ENCODE measurements around the gene NAA50.

The NAA50 gene

GRCh38 chr3:113771993-113772392 is 25.9 kb upstream of the NAA50 start:
- H3K9me3 ChIP-seq (ENCODE audit: low read length), result no peaks in the 10 kb centered on the region
- no peaks in the 10 kb centered on the region for H3K9me2 ChIP-seq (ENCODE audit: low read depth, low read length)
- no peaks in the 10 kb centered on the region for H3K27me3 ChIP-seq (ENCODE audit: insufficient read depth, low read length)
- H3K9ac ChIP-seq (ENCODE audit: low read length), result no peak overlapping the region
- no peaks in the 10 kb centered on the region for H3K36me3 ChIP-seq (ENCODE audit: insufficient read depth, low read length)
- 0 out of 2 replicates have a peak, but pooled peaks cover 4% of the 10 kb centered on the region for H3K79me2 ChIP-seq (ENCODE audit: insufficient read depth, low read length)
- no peak overlapping the region for H3K27ac ChIP-seq (ENCODE audit: low read depth, low read length, poor library complexity, severe bottlenecking)
- TF ChIP-seq, protein P1, sequence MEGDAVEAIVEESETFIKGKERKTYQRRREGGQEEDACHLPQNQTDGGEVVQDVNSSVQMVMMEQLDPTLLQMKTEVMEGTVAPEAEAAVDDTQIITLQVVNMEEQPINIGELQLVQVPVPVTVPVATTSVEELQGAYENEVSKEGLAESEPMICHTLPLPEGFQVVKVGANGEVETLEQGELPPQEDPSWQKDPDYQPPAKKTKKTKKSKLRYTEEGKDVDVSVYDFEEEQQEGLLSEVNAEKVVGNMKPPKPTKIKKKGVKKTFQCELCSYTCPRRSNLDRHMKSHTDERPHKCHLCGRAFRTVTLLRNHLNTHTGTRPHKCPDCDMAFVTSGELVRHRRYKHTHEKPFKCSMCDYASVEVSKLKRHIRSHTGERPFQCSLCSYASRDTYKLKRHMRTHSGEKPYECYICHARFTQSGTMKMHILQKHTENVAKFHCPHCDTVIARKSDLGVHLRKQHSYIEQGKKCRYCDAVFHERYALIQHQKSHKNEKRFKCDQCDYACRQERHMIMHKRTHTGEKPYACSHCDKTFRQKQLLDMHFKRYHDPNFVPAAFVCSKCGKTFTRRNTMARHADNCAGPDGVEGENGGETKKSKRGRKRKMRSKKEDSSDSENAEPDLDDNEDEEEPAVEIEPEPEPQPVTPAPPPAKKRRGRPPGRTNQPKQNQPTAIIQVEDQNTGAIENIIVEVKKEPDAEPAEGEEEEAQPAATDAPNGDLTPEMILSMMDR (IDR thresholded peaks at IDR 0.05; ENCODE audit: low read length), result no peak
- TF ChIP-seq EZH2 (IDR thresholded peaks at IDR 0.05; ENCODE audit: borderline replicate concordance, low read length), result no peak
- no peaks in the 10 kb centered on the region for H3F3A ChIP-seq (ENCODE audit: insufficient read depth, low read length)
- no peak overlapping the region for H3K4me3 ChIP-seq (ENCODE audit: low read depth, low read length, poor library complexity, severe bottlenecking)
- H2AFZ ChIP-seq (ENCODE audit: low read length), result no peak overlapping the region
- no peaks in the 10 kb centered on the region for H3K4me1 ChIP-seq (ENCODE audit: insufficient read depth, low read length, severe bottlenecking)
- H4K20me1 ChIP-seq (ENCODE audit: insufficient read depth, low read length), result no peaks in the 10 kb centered on the region
- no peak overlapping the region for H3K4me2 ChIP-seq (ENCODE audit: low read length)

DNA sequence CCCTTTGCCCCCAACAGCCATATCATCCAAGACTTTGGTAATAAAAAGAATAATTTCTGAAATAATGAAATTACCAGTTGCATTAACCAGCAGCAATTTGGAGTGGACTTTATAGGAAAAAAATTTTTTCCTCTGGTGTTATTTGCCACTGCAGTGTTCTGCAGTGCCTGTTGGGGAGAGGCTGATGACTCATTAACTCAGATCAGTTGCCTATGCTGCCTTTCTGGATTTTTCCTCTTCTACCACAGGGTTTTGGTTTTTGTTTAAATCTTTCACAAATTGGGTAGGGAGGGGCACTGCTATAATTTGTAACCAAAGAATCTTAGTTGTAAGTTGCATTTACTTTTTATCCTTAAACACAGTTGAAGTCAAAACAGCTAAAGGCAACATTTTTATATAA is 23.5 kb upstream of the NAA50 start:
- H3F3A ChIP-seq (ENCODE audit: insufficient read depth, low read length), result no peaks in the 10 kb centered on the region
- no peak for TF ChIP-seq EZH2 (IDR thresholded peaks at IDR 0.05; ENCODE audit: borderline replicate concordance, low read length)
- TF ChIP-seq, protein P1 (IDR thresholded peaks at IDR 0.05; ENCODE audit: low read length), result no peak
- no peak overlapping the region for H3K4me2 ChIP-seq (ENCODE audit: low read length)
- no peak overlapping the region for H3K27ac ChIP-seq (ENCODE audit: low read depth, low read length, poor library complexity, severe bottlenecking)
- no peak overlapping the region for H3K9ac ChIP-seq (ENCODE audit: low read length)
- H3K27me3 ChIP-seq (ENCODE audit: insufficient read depth, low read length), result no peaks in the 10 kb centered on the region
- no peaks in the 10 kb centered on the region for H4K20me1 ChIP-seq (ENCODE audit: insufficient read depth, low read length)
- peaks cover 2% of the 10 kb centered on the region; the same call in 1 of the 2 replicates for H3K79me2 ChIP-seq (ENCODE audit: insufficient read depth, low read length)
- H3K9me3 ChIP-seq (ENCODE audit: low read length), result no peaks in the 10 kb centered on the region
- no peaks in the 10 kb centered on the region for H3K9me2 ChIP-seq (ENCODE audit: low read depth, low read length)
- H3K4me3 ChIP-seq (ENCODE audit: low read depth, low read length, poor library complexity, severe bottlenecking), result no peak overlapping the region
- no peaks in the 10 kb centered on the region for H3K4me1 ChIP-seq (ENCODE audit: insufficient read depth, low read length, severe bottlenecking)
- H3K36me3 ChIP-seq (ENCODE audit: insufficient read depth, low read length), result no peaks in the 10 kb centered on the region
- H2AFZ ChIP-seq (ENCODE audit: low read length), result no peak overlapping the region

GRCh38 chr3:113764698-113765097 is 18.6 kb upstream of the NAA50 start:
- Histone ChIP-seq H3K4me2 (ENCODE audit: low read length) (no peak overlapping the region), H3K27ac (ENCODE audit: low read depth, low read length, poor library complexity, severe bottlenecking) (no peak overlapping the region), H3K79me2 (ENCODE audit: insufficient read depth, low read length) (peaks cover 4% of the 10 kb centered on the region), H3K9me2 (ENCODE audit: low read depth, low read length) (no peaks in the 10 kb centered on the region), H3K27me3 (ENCODE audit: insufficient read depth, low read length) (no peaks in the 10 kb centered on the region), H3K4me3 (ENCODE audit: low read depth, low read length, poor library complexity, severe bottlenecking) (no peak overlapping the region), H3K36me3 (ENCODE audit: insufficient read depth, low read length) (no peaks in the 10 kb centered on the region), H3F3A (ENCODE audit: insufficient read depth, low read length) (no peaks in the 10 kb centered on the region), H3K9me3 (ENCODE audit: low read length) (no peaks in the 10 kb centered on the region), H4K20me1 (ENCODE audit: insufficient read depth, low read length) (no peaks in the 10 kb centered on the region), H3K9ac (ENCODE audit: low read length) (no peak overlapping the region), H3K4me1 (ENCODE audit: insufficient read depth, low read length, severe bottlenecking) (no peaks in the 10 kb centered on the region), H2AFZ (ENCODE audit: low read length) (no peak overlapping the region)
- TF ChIP-seq EZH2 (IDR thresholded peaks at IDR 0.05; ENCODE audit: borderline replicate concordance, low read length), result no peak
- TF ChIP-seq, protein P1 (IDR thresholded peaks at IDR 0.05; ENCODE audit: low read length), result no peak
